Neuron (in vitro differentiated cells): ENCODE results near the gene SIRPB2.

ENCODE experiments used
- H2AFZ ChIP-seq: one replicate; pipeline ENCODE4 v1.6.1; 2013; ENCODE audit warnings: low read depth, mild to moderate bottlenecking, inconsistent platforms, low read length, moderate library complexity
- H3K27me3 ChIP-seq: one replicate; pipeline ENCODE4 v1.6.1; 2013; ENCODE audit warnings: low read length; ENCODE audit not compliant: insufficient read depth
- H3K36me3 ChIP-seq: one replicate; pipeline ENCODE4 v1.6.1; 2013; ENCODE audit warnings: low read length; ENCODE audit not compliant: insufficient read depth
- H3K4me1 ChIP-seq: one replicate; pipeline ENCODE4 v1.6.1; 2013; ENCODE audit warnings: low read length; ENCODE audit not compliant: insufficient read depth
- H3K4me3 ChIP-seq: 2 replicates; pipeline ENCODE4 v1.5.1; 2013; ENCODE audit warnings: mild to moderate bottlenecking, low read length, moderate library complexity
- H3K9me3 ChIP-seq: one replicate; pipeline ENCODE4 v1.6.1; 2013; ENCODE audit warnings: low read length

SIRPB2 gene

DNA sequence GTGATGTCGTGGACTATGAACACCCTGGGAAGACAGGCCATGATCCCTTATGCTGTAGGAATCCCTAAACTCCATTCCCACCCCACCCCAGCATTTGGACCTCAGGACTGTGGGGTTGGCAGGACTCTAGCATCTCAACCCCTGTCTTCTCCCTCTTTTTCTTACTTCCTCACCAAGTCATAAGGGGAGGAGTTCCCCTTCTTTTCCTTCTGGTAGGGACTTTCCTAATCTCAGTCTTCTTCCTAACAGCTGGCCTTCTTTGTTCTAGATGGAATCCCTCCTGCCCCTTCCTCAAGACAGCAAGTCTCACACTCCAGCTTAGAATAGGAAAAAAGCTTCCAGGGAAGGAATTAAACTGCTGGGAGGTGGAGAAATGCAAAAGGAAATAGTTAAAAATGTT, 2.3 kb upstream of the SIRPB2 start:
- Histone ChIP-seq H3K36me3 (no peaks in the 10 kb centered on the region), H3K4me3 (no peak overlapping the region), H3K27me3 (peaks cover 3% of the 10 kb centered on the region), H2AFZ (no peak overlapping the region), H3K9me3 (no peaks in the 10 kb centered on the region), H3K4me1 (no peaks in the 10 kb centered on the region)

DNA sequence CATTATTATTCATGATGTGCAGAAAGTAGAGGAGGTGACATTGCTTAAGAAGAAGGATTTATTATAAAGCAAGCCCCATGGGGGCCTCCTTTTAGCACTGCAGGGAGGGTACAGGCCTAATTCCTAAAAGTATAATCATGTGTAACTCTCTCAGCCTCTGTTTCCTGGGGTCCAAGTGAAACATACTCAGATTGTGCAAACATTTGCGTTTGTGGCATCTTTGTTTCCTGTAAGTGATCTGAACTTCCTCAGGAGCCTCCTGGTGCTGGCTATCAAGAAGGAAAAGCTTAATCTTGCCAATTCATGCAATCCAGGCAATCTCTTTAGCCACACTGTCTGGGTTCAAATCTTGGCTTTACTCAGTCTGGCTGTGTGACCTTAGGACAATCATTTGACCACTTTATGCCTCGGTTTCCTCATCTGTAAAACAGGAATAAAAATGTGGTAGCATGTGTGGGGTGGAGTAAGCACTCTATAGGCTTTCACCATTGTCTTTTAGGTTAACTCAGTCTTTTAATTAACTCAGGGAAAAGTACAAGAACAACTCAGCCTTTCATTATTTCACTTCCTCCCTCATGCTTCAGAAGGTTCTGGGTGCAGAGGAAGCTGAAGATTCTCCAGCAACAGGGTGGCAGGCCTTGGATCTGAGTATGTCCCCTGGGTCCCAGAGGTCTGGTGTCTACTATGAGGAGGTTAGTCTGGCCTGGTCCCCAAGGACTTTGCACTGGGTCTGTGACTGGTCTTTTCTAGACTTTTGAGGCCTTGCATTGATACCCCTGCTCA, 831 bp upstream of the SIRPB2 start:
- Histone ChIP-seq H3K36me3 (no peaks in the 10 kb centered on the region), H3K27me3 (peaks cover 3% of the 10 kb centered on the region)

DNA sequence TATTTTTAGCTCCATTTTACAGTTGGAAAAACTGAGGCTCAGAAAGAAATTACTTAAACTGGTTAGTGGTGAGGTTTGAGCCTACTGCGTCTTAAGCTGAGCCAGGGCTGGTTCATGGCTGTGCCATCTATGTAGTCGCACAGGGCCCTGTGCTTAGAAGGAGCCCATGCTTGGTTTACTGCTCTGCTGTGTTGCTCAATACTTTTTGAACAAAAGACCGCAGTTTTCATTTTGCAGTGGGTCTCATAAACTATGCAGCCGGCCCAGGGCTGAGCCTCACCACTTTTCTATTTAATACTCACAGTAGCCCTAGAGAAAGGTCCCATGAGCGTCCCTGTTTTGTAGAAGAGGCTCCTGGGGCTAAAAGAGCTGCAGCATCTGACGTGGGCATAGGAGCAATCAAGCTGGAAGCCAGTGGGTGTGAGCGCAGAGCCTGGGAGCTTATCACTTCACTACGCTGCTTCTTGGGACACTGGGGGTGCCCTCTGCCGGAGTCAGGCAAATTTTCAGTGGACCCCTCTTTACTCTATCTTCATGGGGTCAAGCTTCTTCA, 501 bp downstream of the SIRPB2 start:
- peaks cover 3% of the 10 kb centered on the region for H3K27me3 ChIP-seq
- H3K4me1 ChIP-seq = no peaks in the 10 kb centered on the region
- H2AFZ ChIP-seq = no peak overlapping the region
- no peaks in the 10 kb centered on the region for H3K36me3 ChIP-seq
- H3K4me3 ChIP-seq = no peak overlapping the region
- no peaks in the 10 kb centered on the region for H3K9me3 ChIP-seq

More for the DNA sequence above, 831 bp upstream of the SIRPB2 start:
- Histone ChIP-seq H3K9me3 (no peaks in the 10 kb centered on the region), H3K4me3 (no peak overlapping the region), H2AFZ (no peak overlapping the region), H3K4me1 (no peaks in the 10 kb centered on the region)

DNA sequence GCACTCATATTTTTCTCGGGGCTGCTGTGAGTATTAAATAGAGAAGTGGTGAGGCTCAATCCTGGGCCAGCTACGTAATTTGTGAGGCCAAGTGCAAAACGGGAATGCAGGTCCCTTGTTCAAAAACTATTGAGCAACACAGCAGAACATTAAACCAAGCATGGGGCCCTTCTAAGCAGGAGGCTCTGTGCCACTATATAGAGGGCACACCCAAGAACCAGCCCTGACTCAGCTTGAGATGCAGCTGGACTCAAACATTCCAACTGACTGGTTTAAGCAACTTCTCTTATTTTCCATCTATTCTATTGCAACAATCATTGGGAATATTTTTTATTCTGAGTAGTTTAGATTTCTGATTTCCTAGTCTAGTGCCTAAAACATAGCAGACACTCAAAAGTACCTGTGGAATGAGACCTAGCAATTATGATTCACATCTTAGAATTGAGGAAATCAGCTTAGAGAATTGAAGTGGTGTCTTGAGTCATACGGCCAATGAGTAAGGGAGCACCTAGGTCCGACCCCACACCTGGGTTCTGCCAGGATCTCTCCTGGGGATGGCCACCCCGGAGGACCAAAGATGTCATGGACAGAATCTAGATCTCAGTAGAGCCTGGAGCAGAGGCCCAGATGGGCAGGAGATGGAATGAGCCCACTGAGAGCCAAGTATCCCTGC, 1.3 kb downstream of the SIRPB2 start:
- no peaks in the 10 kb centered on the region for H3K36me3 ChIP-seq
- no peak overlapping the region for H3K4me3 ChIP-seq
- H3K4me1 ChIP-seq = no peaks in the 10 kb centered on the region
- H2AFZ ChIP-seq = no peak overlapping the region
- peaks cover 3% of the 10 kb centered on the region for H3K27me3 ChIP-seq
- no peaks in the 10 kb centered on the region for H3K9me3 ChIP-seq

DNA sequence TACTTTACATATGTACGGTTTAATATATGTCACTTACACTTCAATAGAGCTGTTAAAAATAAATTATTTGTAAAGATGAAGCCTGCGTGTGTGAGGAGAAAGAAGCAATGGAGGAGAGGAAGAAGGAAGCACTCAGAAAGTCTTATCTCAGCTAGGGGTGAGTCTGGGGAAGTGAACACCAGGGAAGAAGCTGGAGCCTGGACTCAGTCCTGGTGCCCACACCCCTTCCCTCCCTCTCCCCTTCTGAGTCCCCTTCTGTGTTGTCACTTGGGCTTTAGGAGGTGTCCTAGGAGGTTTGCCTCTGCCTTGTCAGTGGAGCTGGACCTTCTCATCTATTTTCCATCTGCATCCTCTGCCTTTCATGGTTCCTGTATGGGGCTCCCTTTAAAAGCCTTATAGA, 1.9 kb downstream of the SIRPB2 start:
- Histone ChIP-seq H3K4me3 (no peak overlapping the region), H3K27me3 (peaks cover under 1% of the 10 kb centered on the region), H3K4me1 (no peaks in the 10 kb centered on the region), H3K9me3 (no peaks in the 10 kb centered on the region), H2AFZ (no peak overlapping the region), H3K36me3 (no peaks in the 10 kb centered on the region)

DNA sequence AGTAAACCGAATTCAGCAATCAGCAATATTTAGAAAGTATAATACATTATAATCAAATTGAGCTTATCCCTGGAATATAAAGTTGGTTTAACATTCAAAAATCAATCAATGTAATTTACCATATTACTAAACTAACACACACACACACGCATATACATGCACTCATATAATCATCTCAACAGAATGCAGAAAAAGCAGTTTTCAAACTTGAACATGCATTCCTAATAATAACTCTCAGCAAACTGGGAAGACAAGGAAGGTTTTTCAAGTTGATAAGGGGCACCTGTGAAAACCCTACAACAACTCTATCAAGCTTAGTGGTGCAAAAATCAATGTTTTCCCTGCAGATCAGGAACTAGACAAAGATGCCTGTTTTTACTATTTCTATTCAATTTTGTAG, 4.7 kb downstream of the SIRPB2 start:
- no peaks in the 10 kb centered on the region for H3K9me3 ChIP-seq
- no peaks in the 10 kb centered on the region for H3K27me3 ChIP-seq
- no peaks in the 10 kb centered on the region for H3K4me1 ChIP-seq
- H3K36me3 ChIP-seq = no peaks in the 10 kb centered on the region
- H3K4me3 ChIP-seq = no peak overlapping the region
- no peak overlapping the region for H2AFZ ChIP-seq

DNA sequence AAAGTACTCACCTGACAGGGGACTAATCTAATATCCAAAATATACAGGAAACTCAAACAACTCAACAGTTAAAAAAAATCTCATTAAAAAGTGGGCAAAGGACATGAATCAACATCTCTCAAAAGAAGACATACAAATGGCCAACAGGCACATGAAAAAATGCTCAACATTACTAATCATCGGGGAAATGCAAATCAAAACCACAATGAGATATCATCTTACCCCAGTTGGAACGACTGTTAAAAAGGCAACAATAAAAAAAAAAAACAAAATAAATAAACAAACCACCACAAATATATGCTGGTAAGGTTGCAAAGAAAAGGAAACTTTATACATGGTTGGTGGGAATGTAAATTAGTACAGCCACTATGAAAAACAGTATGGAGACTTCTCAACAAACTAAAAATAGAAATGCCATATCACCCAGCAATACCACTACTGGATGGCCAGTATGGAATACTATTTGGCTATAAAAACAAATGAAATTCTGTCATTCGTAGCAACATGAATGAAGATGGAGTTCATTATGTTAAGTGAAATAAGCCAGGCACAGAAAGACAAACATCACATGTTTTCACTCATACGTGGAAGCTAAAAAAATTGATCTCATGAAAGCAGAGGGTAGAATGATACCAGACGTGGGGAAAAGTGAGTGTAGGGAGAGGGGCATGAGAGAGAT, 6.6 kb downstream of the SIRPB2 start:
- no peaks in the 10 kb centered on the region for H3K36me3 ChIP-seq
- H3K9me3 ChIP-seq = no peaks in the 10 kb centered on the region

DNA sequence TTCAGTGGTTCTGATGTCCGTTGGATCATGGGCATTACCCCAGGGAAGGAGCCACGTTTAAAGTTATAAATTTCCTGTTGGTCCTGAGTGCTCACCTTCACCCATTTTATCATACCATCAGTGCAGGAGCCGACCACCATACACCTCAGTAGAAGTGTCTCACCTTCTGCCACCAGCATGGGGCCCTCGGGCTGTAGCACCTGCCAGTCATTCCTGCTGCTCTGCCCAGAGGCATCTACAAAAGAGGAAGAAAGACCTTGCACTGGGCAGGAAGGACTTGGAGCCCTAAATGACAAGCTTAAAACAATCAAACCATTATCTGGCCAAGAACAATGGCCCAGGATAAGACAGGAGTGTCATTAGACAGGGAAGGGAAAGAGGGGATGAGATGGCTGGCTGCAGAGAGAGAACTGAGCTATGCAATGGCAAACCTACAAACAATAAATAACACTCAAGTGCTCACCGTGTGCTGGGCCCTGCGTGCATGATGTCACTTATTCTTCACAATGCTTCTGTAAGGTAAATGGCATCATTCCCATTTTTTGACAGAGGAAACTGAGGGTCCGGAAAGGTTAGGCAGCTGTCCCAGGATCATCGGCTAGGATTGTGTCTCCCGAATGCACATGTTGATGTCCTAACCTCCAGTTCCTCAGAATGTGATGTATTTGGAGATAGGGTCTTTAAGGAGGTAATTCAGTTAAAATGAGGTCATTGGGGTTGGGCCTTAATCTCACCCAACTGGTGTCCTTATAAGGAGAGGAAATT, 11.2 kb downstream of the SIRPB2 start:
- Histone ChIP-seq H3K36me3 (no peaks in the 10 kb centered on the region), H3K9me3 (no peaks in the 10 kb centered on the region), H3K4me1 (no peaks in the 10 kb centered on the region), H2AFZ (no peak overlapping the region), H3K4me3 (no peak overlapping the region), H3K27me3 (peaks cover 19% of the 10 kb centered on the region)

More for the DNA sequence above, 6.6 kb downstream of the SIRPB2 start:
- Histone ChIP-seq H3K4me3 (no peak overlapping the region), H3K4me1 (no peaks in the 10 kb centered on the region), H2AFZ (no peak overlapping the region), H3K27me3 (peaks cover 7% of the 10 kb centered on the region)

DNA sequence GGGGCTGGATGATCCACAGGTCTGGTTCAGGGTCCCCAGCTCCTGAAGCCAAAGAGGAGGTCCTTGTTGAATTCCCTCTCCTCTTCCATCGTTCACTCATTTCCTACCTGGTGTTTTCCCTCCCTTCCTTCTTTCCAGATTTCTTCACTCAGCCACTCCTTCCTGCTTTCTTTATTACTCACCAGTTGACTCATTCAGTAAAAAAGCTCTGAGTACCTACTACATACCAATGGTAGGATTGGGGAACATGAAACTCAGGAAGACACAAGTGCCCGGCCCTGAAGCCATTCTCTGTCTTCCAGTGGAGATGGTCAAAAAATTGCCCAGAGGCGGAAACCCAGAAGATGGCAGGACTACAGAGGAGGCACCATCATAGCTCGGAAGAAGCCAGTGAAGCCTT, 12.7 kb downstream of the SIRPB2 start:
- H3K4me1 ChIP-seq = no peaks in the 10 kb centered on the region
- peaks cover 19% of the 10 kb centered on the region for H3K27me3 ChIP-seq

DNA sequence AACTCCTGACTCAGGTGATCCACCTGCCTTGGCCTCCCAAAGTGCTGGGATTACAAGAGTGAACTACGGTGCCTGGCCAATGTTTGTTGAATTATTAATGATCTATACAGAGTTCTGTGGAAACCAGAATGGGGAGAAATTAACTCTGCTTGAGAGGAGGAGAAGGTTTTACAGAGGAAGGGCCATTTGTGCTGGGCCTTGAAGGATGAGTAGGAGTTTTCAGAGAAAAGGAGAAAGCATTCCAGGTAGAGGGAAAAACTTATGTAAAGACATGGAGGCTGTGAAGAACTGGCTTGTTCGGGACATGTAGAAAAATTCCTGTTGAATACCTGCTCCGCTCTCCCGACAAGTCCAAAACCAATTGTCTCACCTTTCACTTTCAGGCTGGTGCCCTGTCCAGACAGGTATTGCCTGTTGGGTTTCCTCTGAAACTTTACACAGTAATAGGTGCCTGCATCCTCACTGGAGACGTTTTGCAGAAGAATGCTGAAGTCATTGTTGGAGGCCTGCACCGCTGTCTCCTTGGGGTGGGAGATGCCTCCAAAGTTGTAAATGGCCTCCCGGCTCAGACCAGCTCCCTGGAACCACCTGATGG, 13.2 kb downstream of the SIRPB2 start:
- Histone ChIP-seq H3K27me3 (peaks cover 19% of the 10 kb centered on the region), H3K4me1 (no peaks in the 10 kb centered on the region), H2AFZ (no peak overlapping the region), H3K36me3 (no peaks in the 10 kb centered on the region), H3K4me3 (no peak overlapping the region), H3K9me3 (no peaks in the 10 kb centered on the region)

More for the DNA sequence above, 12.7 kb downstream of the SIRPB2 start:
- H3K36me3 ChIP-seq = no peaks in the 10 kb centered on the region
- H3K4me3 ChIP-seq = no peak overlapping the region
- no peaks in the 10 kb centered on the region for H3K9me3 ChIP-seq
- H2AFZ ChIP-seq = no peak overlapping the region

DNA sequence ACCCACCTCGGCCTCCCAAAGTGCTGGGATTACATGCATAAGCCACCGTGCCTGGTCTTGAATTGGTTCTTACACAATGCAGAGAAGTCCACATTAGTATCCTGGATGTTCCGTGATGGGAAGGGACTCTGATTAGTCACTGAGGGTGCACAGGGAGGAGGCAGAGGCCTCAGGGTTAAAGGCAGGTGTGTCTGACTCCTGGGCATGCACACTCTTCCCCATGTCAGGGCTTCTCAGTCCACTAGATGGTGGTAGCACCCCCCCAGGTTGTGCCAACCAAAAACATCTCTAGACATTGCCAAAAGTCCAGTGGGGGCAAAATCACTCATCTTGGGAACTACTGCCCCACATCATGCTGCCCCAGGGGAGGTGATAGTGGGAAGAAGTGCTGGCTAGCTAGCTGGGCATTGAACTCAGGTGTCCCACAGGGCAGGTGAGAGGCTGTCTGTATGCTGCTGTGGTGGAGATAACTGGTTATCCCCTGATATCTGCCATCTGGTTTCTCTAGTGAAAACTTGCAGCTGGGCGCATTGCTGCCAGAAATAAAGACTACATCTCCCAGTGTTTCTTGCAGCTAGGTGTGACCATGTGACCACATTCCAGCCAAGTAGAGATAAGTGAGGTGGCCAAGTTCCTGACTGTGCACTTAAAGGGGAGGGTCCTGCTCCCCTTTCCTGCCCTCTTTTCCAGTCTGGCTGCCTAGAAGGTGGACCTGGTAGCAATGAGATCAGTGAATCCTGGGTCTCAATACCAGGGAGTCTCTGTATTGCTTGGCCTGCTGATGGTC, 16.2 kb downstream of the SIRPB2 start:
- Histone ChIP-seq H3K27me3 (peaks cover 13% of the 10 kb centered on the region), H3K36me3 (no peaks in the 10 kb centered on the region), H2AFZ (no peak overlapping the region), H3K9me3 (no peaks in the 10 kb centered on the region), H3K4me1 (no peaks in the 10 kb centered on the region), H3K4me3 (no peak overlapping the region)

DNA sequence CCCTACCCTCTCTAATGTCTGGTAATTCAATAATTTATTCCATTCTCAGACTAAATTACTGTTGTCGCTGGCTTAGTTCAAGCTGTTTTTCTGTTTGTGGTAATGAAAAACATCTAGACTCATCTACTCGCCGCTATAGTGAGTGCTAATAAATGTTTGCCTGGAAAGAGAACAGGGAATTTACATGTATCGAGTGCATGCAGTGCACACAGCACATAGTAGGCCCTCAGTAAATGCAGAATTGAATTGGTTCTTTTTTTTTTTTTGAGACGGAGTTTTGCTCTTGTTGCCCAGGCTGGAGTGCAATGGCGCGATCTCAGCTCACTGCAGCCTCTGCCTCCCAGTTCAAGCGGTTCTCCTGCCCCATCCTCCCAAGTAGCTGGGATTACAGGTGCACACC, 16.9 kb downstream of the SIRPB2 start:
- no peaks in the 10 kb centered on the region for H3K9me3 ChIP-seq
- no peaks in the 10 kb centered on the region for H3K4me1 ChIP-seq
- no peak overlapping the region for H2AFZ ChIP-seq
- H3K4me3 ChIP-seq = no peak overlapping the region
- no peaks in the 10 kb centered on the region for H3K36me3 ChIP-seq
- peaks cover 10% of the 10 kb centered on the region for H3K27me3 ChIP-seq
